ENCODE measurements around the gene TSPAN16.

- TF ChIP-seq CTCF (IDR thresholded peaks at IDR 0.05; ENCODE audit: extremely low read depth in 1 of 2, insufficient read depth in 1 of 2, low read depth in 1 of 2, low read length in 2 of 2) (no peak), EZH2 (IDR thresholded peaks at IDR 0.05; ENCODE audit: borderline replicate concordance, low read depth, low read length, severe bottlenecking) (no peak), POLR2A (IDR thresholded peaks at IDR 0.05; ENCODE audit: low read depth, low read length) (no peak), FOS (IDR thresholded peaks at IDR 0.05; ENCODE audit: borderline replicate concordance, insufficient read depth, low read length) (no peak), POLR2AphosphoS5 (IDR thresholded peaks at IDR 0.05; ENCODE audit: insufficient read depth, low read depth, low read length) (no peak), JUN (IDR thresholded peaks at IDR 0.05; ENCODE audit: borderline replicate concordance, insufficient read depth, insufficient read length, low read depth) (no peak)
These were observed 5.7 kb upstream of the TSPAN16 start for GRCh38 chr19:11290256-11290655.
